Esophagus (tissue), 2 donors: ENCODE measurements around the gene GIMAP5. TPM values are rescaled to one million over a fixed set of nuclear protein-coding genes. Genes with fewer than 3 reads are reported as not detected.

Source experiments
- H3K27ac ChIP-seq, 2 donors: one replicate each; pipeline ENCODE4 v1.5.1; 2013; ENCODE audit warnings: low read depth in 2 of 2, mild to moderate bottlenecking in 2 of 2, inconsistent platforms in 1 of 2, low read length in 1 of 2, moderate library complexity in 1 of 2
- H3K27me3 ChIP-seq, 2 donors: one replicate each; pipeline ENCODE4 v1.6.1; 2013; ENCODE audit warnings: low read length in 2 of 2, control low read depth in 1 of 2, mild to moderate bottlenecking in 1 of 2; ENCODE audit not compliant: insufficient read depth in 2 of 2, control insufficient read depth in 1 of 2
- H3K36me3 ChIP-seq, 2 donors: one replicate each; pipeline ENCODE4 v1.6.1; 2013; ENCODE audit warnings: low read length in 1 of 2; ENCODE audit not compliant: control insufficient read depth in 2 of 2, insufficient read depth in 2 of 2
- H3K4me1 ChIP-seq, 2 donors: one replicate each; pipeline ENCODE4 v1.6.1; 2013; ENCODE audit warnings: low read length in 1 of 2; ENCODE audit not compliant: control insufficient read depth in 2 of 2, insufficient read depth in 2 of 2
- H3K4me3 ChIP-seq, 2 donors: one replicate each; pipeline ENCODE4 v1.5.1; 2013; ENCODE audit warnings: low read length in 2 of 2, mild to moderate bottlenecking in 2 of 2, low read depth in 1 of 2, moderate library complexity in 1 of 2
- H3K9me3 ChIP-seq, 2 donors: one replicate each; pipeline ENCODE4 v1.6.1; 2013; ENCODE audit warnings: mild to moderate bottlenecking in 2 of 2, low read depth in 1 of 2, low read length in 1 of 2, moderate library complexity in 1 of 2; ENCODE audit not compliant: control insufficient read depth in 2 of 2, insufficient read depth in 1 of 2
- WGBS, 2 donors: extraction: QIAGEN DNeasy Blood & Tissue Kit; methylation state at CpG; one replicate each; pipeline ENCODE4 v1.1.7; 2013; 5-methylcytosine and 5-hydroxymethylcytosine counted together
- polyA plus RNA-seq, 2 donors: library from polyadenylated mRNA; stranded (reverse); fragments of 200-250 nt; gene quantifications; one replicate each; pipeline ENCODE4 v1.2.3, GENCODE V29; 2013
- donor health status: healthy with polysubstance abuse.
- donor health status: Bipolar disorder and iron deficiency.

GIMAP5 gene
- polyA plus RNA-seq, 2 donors, result 5.2 to 7.6 TPM

GRCh38 chr7:150719436-150719835, 17.8 kb upstream of the GIMAP5 start:
- H3K9me3 ChIP-seq, result peaks cover 0 to 4% of the 10 kb centered on the region in 2 donors
- no peak overlapping the region for H3K27ac ChIP-seq
- no peak overlapping the region for H3K4me3 ChIP-seq
- H3K36me3 ChIP-seq, result peaks cover 0 to 6% of the 10 kb centered on the region in 2 donors
- WGBS, 2 donors, result 76 to 79% methylated on average over 4 of the region's 4 CpGs
- no peaks in the 10 kb centered on the region for H3K4me1 ChIP-seq
- no peaks in the 10 kb centered on the region for H3K27me3 ChIP-seq

- no peaks in the 10 kb centered on the region for H3K4me1 ChIP-seq
- H3K4me3 ChIP-seq, result no peak overlapping the region
- H3K27me3 ChIP-seq, result no peaks in the 10 kb centered on the region
- peaks cover 0 to 6% of the 10 kb centered on the region in 2 donors for H3K36me3 ChIP-seq
- 92 to 95% methylated on average over 48 to 52 of the region's 52 CpGs for WGBS, 2 donors
- no peak overlapping the region for H3K27ac ChIP-seq
- H3K9me3 ChIP-seq, result peaks cover 0 to 4% of the 10 kb centered on the region in 2 donors
Observed at GRCh38 chr7:150719960-150720891, 17.0 kb upstream of the GIMAP5 start.

- peaks cover 0 to 6% of the 10 kb centered on the region in 2 donors for H3K36me3 ChIP-seq
- H3K27ac ChIP-seq, result peak overlapping the region in 1 of 2 donors; percentile 11
- 79 to 81% methylated on average over 11 of the region's 11 CpGs for WGBS, 2 donors
- H3K4me1 ChIP-seq, result no peaks in the 10 kb centered on the region
- H3K9me3 ChIP-seq, result peaks cover 0 to 6% of the 10 kb centered on the region in 2 donors
- no peak overlapping the region for H3K4me3 ChIP-seq
- no peaks in the 10 kb centered on the region for H3K27me3 ChIP-seq
Observed at GRCh38 chr7:150721970-150722373, 15.2 kb upstream of the GIMAP5 start.

- H3K4me1 ChIP-seq, result no peaks in the 10 kb centered on the region
- 49 to 63% methylated on average over 12 of the region's 12 CpGs for WGBS, 2 donors
- peaks cover 0 to 6% of the 10 kb centered on the region in 2 donors for H3K36me3 ChIP-seq
- H3K4me3 ChIP-seq, result no peak overlapping the region
- no peaks in the 10 kb centered on the region for H3K27me3 ChIP-seq
- H3K27ac ChIP-seq, result peak overlapping the region in 1 of 2 donors; percentile 11
- H3K9me3 ChIP-seq, result peaks cover 0 to 6% of the 10 kb centered on the region in 2 donors
Observed at GRCh38 chr7:150722431-150722931, 14.7 kb upstream of the GIMAP5 start.

- Histone ChIP-seq H3K9me3 (peaks cover 0 to 6% of the 10 kb centered on the region in 2 donors), H3K4me1 (no peaks in the 10 kb centered on the region), H3K4me3 (no peak overlapping the region), H3K27me3 (no peaks in the 10 kb centered on the region), H3K36me3 (peaks cover 0 to 6% of the 10 kb centered on the region in 2 donors), H3K27ac (no peak overlapping the region)
- WGBS, 2 donors, result 64 to 69% methylated on average over 1 of the region's 1 CpG
Observed at GRCh38 chr7:150723467-150723866, 13.8 kb upstream of the GIMAP5 start.

- WGBS, 2 donors, result 47 to 66% methylated on average over 3 of the region's 3 CpGs
- H3K27me3 ChIP-seq, result no peaks in the 10 kb centered on the region
- no peak overlapping the region for H3K4me3 ChIP-seq
- H3K4me1 ChIP-seq, result no peaks in the 10 kb centered on the region
- peaks cover 0 to 2% of the 10 kb centered on the region in 2 donors for H3K9me3 ChIP-seq
- H3K27ac ChIP-seq, result no peak overlapping the region
- H3K36me3 ChIP-seq, result no peaks in the 10 kb centered on the region
Observed at GRCh38 chr7:150727381-150727780, 9.8 kb upstream of the GIMAP5 start.

- Histone ChIP-seq H3K27ac (no peak overlapping the region), H3K4me1 (no peaks in the 10 kb centered on the region), H3K27me3 (no peaks in the 10 kb centered on the region), H3K9me3 (peaks cover 0 to 2% of the 10 kb centered on the region in 2 donors), H3K4me3 (no peak overlapping the region), H3K36me3 (no peaks in the 10 kb centered on the region)
Observed at GRCh38 chr7:150728011-150728410, 9.2 kb upstream of the GIMAP5 start.

- Histone ChIP-seq H3K27me3 (no peaks in the 10 kb centered on the region), H3K27ac (no peak overlapping the region), H3K4me1 (no peaks in the 10 kb centered on the region), H3K9me3 (peaks cover 0 to 2% of the 10 kb centered on the region in 2 donors), H3K4me3 (no peak overlapping the region), H3K36me3 (no peaks in the 10 kb centered on the region)
Observed at GRCh38 chr7:150728609-150729008, 8.6 kb upstream of the GIMAP5 start.

- no peaks in the 10 kb centered on the region for H3K27me3 ChIP-seq
- 30 to 47% methylated on average over 1 of the region's 1 CpG for WGBS, 2 donors
- no peaks in the 10 kb centered on the region for H3K36me3 ChIP-seq
- no peaks in the 10 kb centered on the region for H3K4me1 ChIP-seq
- no peak overlapping the region for H3K27ac ChIP-seq
- H3K9me3 ChIP-seq, result no peaks in the 10 kb centered on the region
- H3K4me3 ChIP-seq, result no peak overlapping the region
Observed at GRCh38 chr7:150731916-150732315, 5.3 kb upstream of the GIMAP5 start.
